Stimulated activated CD8-positive, alpha-beta memory T cell treated with anti-CD3 and anti-CD28 coated beads, Interleukin-7, amount 100 ng/mL, for 1 hour (primary cell): Measurements from ENCODE around the gene MIPEP.
"Not testable (repeated sequence)": the region's sequence is repeated elsewhere in the genome, so short reads cannot be mapped to it uniquely, and the experiment has no call there.

ENCODE experiments used
- DNase-seq, 2 donors: peaks; one replicate each; pipeline ENCODE4 v3.0.0-alpha.2; 2020; ENCODE audit warnings: low read depth in 2 of 2

The MIPEP gene

DNA sequence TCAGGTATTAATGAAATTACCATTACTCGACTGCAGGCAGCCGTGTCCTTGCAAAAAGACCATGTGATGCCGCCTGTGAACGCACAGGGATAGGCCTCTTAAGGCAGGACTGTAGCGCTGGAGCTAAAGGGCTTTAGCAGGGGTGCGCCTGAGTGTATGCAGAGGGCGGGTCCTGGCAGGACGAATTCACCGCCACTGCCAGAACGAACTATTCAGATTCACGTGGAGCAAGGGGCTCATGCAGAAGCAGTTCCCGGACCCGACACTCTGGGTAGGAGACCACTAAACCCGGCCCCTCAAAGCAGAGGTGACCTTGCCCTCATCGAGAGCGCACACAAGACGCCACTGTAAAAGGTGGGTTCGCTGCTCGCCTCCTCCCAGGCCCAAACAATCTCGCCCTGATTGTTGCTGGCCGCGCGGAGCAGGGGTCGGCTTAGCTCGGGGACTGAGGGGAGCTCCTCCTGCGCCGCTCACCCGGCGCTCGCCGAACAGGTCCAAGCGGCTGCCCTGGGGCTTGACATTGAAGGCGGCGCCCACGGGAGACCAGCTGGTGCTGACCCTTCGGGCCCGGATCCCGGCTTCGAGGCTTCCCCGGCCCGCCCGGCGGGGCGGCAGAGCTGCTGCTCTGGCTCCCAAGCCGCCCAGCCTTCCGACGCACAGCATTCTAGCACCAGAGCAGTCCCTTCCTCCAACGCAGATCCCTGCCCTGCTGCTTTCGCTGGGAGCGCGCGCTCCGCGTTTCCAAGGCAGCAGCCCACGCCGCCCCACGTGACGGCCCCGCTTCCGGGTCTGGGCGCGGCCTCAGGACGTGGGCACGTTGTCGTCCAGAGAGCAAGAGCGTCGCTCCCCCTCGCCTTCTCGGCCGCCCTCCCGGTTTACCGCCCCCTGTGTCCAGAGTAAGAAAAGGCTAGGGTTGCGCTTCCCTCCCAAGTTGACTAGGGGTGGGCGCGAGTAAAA is at the start of gene MIPEP:
TSS of gene MIPEP (minus strand) at position 743 of the 957 bp plus-strand sequence. CDS start at position 663, 80 bp downstream.
- DNase-seq = peak; percentile 77

DNA sequence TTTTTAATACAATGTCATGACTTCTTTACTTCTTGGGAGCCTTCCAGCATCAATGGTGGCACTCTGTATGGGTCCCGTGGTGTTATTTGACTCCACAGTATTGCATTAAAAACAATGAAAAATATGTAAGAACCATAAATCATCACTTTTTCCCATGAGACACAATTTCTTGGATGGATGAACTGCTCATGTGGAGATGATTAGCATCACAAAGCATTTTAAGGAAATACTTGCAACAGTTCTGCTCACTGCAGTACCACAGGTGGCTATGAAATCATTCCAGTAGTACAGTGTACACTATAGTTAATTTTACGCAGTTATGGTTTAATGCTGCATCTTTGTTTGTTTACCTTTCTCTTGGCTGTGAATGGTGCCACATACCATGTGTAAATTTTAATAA is 45.3 kb upstream of the MIPEP start:
- no peak for DNase-seq

DNA sequence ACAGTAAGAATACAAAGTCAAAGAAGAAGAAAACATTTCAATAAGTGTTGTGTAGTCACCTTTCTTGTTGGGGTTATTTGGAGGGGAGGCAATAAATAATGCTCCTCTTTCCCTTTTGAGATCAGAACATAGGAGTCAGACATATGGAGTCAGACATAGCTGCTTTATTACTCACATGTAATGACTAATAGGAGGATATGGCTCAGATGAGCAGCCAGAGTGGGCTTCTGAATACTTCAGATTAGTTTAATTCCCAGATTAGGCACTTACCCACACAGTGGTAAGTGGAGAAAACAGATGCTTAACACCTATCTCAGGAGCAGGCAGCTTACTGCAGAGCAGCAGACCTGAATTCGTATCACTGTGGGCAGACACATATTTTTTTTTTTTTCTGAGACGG is 39.8 kb upstream of the MIPEP start:
- no peak for DNase-seq

DNA sequence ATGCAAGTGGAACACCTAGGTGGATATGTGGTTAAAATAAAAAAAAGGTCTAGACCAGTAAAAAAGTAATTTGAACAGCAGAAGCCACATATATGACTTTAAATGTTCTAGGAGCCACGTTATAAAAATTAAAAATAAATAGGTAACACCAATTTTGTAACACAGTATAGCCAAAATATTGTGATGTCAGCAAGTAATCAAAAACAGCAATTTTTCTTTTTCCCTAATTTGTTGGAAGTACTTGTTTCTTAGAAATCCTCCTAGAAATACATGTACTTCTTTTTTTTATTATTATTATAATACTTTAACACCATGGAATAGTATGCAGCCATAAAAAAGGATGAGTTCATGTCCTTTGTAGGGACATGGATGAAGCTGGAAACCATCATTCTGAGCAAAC is 33.8 kb upstream of the MIPEP start:
- no peak for DNase-seq

DNA sequence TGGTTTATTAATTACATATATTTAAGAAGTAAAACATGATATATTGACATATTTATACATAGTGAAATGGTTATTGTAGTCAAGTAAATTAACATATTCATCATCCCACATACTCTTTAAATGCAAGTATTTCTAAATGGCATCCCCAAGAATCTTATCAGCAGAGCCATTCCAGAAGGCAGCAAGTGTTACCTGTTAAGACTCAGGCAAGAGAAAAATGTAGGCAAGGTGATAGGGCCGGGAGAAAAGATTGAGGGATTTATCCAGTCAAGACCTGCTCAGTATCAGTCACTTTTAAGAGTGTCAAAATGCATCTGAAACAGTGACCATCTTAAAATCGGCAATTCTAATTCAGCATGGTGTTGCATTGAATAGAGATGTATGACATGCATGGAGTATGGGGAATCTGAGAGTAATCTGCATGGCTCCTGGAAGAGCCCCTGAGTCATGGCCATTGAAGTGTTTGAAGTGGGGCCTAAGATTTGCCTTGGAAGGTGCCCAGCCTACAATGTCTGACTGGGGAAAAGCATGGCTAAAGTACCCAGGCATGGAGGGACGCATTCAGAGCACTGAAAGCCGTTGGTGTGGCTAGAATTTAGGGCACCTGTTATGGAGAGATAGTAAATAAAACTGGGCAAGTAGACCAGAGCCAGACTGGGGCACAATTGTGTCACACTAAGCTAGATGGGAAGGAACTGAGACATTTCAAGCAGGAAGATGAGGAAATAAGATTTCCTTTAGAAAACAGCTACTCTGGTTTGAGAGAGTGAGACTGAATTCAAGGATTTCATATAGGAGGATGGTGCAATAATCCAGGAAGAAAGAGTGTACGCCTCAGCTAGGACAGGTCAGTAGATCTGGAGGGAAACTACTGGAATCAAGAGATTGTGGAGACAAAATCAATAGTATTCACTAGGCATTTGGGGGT is 33.1 kb upstream of the MIPEP start:
- no peak for DNase-seq

DNA sequence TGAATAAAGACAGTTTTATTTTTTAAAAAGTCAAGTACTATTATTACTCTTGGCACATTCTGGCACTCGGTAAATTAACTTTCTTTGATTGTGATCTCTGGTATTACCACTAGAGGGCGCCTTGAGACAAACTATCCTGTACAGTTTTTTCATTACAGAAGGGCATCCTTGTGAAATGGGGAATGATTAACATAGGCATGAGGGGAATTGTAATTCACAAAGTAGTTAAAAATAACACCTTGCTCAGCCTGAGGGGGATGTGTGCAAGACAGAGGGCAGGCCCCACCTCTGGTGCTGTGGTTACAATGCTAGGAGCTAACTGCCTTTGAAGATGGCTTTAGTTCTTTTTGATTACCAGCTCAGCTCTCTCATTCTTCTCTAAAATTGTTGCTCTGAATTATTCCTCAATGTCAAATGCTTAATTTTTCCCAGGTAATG is 32.3 kb upstream of the MIPEP start:
- DNase-seq = no peak

DNA sequence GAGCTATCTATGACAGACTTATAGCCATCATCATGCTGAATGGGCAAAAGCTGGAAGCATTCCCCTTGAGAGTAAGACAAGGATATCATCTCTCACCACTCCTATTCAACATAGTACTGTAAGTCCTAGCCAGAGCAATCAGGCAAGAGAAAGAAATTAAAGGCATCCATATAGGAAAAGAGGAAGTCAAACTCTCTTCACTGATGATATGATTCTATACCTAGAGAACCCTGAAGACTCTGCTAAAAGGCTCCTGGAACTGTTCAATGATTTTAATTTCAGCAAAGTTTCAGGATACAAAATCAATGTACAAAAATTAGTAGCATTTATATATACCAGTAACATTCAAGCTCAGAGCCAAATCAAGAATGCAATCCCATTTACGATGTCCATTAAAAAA is 29.8 kb upstream of the MIPEP start:
- no peak for DNase-seq

DNA sequence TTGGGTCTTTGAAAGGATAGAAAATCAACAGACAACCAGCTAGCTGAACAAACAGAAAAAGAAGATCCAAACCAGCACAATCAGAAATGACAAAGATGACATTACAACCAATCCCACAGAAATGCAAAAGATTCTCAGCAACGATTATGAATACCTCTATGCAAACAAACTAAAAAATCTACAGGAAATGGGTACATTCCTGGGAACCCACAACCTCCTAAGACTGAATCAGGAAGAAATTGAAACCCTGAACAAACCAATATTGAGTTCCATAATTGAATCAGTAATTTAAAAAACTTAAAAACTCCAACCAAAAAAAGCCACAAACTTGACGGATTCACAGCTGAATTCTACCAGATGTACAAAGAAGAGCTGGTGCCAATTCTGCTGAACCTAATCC is 29.0 kb upstream of the MIPEP start:
- no peak for DNase-seq

DNA sequence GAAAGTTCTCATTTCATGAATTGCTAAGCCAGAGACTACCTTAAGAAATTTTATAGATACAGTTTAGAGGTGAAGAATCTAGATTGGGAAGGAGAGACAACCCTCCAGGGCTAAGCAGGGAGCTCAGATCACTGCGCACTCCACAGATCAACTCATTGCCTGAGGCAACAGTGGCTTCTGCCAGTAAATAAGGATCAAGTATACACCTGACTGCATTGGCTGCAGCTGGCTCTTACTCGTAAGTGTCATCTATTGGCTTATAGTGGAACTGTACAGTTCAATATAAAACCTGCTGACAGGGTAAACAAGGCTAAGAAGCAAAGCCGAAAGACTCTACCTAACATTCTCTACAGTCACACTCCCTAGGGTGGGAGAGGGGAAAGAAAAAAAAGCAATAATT is 26.1 kb upstream of the MIPEP start:
- no peak for DNase-seq

DNA sequence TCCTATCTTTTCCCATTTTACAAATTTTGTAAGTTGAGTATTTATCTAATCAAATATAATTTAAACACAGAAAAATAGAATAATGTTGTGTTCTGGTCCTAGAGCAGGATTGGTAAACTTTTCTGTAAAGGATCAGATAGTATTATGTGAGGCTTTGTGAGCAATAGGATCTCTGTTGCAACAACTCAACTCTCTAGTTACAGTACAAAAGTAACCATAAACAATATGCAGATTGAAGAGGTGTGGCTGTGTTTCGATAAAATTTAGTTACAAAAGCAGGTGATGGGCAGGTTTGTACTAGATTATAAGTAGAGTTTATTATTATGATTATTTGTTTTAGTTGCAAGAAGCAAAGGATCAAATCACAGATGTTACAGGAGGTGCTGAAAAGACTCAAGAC is 23.3 kb upstream of the MIPEP start:
- DNase-seq = no peak

DNA sequence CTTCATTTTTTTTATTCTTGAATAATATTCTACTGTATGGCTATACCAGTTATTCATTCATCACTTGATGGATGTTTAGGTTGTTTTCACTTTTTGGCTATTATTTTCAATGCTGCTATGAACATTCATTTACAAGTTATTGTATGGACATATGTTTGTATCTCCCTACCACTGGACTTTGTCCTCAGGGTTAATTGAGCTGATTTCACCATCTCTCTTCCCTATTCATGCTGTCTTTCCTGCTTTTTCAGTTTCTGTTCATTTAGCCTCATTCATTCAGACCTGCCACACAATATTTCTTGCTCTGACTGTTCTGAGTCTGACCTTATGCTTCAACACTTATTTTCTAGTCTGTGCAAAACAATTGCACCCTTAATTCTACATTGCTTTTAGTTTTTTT is 20.4 kb upstream of the MIPEP start:
- no peak for DNase-seq

DNA sequence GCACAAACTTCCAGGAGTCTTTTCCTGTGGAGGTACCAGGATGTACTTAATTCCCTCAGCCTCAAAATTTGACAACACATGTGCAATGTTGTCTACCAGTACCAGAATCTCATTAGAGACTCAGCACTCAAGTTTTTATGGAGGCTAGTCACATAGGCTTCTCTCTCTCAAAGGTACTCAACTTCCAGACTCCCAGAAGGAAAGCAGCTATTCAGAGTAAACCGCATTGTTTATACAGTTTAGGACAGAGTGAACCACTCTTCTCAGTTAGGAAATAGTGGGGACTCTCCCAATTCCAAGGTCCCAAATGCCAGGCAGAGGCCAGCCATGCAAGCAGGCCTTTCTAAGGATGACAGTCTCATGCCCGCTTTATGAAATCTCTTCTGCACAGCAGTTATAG is 16.6 kb upstream of the MIPEP start:
- no peak for DNase-seq

DNA sequence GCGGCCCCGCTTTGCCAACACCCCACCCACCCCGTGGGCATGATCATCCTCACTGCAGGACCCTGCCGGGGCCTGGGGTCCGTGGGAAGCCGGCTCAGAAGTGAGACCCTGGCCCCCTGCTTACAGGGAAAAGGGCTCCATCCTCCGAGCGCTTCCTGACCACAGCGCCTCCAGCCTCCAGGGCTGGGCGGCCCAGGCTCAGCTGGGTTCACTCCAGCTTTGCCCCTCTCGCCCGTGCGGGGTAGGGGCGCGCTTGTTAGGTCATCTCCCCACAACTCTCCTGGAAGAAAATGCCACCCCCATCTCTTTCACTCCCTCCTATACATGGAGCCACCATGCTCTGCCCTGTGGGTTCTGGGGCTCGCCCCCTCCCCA is 14.7 kb upstream of the MIPEP start:
- DNase-seq = no peak

DNA sequence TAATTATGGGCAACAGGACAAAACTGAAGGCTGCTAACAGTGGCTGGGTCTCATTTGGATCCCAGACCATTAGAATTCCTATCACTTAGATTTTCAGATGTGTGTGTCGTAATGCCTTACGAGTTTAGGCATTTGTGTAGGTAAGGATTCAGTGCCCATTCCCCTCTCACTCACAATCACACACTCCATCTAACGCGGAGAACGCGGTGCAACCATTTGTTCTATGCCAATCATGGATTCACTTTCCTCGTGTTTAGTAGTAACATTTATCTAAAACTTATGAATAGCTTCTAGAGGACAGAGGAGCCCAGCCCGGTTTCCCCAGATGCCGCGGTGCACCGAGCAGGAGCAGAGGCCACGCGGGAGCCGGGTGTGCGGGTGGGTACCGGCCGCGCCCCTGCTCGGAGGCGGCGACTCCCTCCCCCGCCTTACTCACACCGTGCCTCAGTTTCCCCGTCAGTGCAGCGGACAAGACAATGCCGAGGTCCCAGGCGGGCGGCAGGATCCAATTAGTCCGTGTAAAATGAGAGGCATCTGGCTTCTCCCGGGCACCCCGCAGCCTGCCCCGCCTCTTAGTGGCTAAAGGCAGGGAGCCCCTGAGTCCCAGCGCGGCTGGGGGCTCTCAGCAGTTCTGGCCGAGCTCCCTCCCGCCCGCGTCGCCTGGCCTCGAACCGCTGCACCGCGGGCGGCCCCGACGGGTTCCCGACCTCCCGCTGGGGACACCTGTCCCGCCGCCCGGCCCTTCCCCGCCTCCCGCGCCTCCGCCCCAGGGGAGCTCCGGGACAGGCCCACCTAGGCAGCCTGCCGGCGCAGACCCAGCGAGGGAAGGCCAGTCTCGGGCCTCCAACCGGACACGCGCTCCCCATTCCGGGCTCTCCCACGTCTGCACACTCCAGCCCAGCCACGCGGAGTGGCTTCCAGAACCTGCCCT is 14.0 kb upstream of the MIPEP start:
- DNase-seq = no peak

DNA sequence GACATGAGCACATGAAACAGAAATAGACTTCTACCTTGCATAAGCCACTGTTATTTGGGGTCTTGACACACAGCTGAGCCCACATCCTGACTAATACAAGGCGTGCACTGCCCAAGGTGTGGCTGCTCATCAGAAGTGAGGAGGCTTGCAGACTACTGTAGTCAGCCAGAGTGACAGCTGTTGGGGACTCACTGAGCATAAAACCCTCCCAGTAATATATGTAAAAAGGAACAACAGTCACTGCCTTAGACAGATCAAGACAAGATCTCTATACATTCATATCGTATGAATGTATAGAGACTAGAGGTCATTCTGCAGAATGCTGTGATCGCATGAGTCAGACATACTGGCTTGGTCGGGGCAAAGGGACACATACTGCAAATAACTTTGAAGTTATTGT is 12.2 kb upstream of the MIPEP start:
- DNase-seq = no peak

DNA sequence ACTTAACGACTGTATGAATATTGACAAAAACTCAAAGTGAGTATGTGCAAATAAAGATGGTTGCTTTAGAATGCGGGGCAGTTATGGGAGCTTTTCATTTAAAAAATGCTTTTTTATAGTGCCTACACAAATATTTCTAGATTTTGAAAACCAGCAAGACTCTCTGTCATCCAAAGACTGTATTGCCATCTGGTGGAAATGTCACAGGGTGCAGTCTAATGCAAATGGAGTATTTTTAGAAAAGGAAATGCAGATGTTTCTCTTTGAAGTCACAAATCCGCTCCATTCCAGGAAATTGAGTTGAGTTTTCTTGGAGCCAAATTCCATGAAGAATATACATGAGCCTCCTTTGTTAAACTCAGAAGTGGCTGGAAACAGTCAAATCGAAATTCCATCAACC is 10.4 kb upstream of the MIPEP start:
- no peak for DNase-seq

DNA sequence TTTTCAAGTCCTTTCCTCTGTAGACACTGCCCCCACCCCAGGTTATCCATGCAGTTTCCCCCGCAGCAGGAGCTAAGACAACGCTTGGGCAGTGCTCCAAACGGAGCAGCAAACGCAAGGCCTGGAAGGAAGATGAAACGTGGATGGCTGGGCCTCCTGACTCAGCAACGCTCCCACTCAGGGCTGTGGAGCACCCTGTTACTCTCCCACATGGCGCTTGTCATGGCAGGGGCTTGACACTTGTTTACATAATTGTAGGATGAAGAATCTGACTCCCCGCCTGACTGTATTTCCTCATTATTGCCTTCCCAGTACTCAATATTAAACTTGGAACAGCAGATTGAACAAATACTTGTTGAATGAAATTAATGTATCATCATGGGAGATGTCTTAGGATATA is 8.9 kb upstream of the MIPEP start:
- no peak for DNase-seq

DNA sequence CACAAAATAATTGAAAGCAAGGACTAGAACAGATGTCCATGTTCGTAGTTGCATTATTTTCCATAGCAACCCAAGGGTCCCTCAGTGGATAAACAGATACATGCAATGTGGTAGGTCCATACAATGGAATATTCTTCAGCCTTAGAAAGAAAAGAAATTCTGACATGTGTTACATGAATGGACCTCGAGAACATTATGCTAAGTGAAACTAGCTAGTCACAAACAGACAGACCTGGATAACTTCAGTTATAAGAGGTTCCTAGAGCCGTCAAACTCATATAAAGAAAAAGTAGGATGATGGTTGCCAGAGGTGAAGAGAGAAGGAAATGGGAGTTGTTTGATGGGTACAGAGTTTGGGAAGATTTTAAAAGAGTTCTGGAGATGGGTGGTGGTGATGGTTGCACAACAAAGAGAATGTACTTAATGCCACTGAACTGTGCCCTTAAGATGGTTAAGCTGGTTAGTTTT is 8.3 kb upstream of the MIPEP start, which contains the start of gene C1QTNF9B:
TSS of gene C1QTNF9B (minus strand) at position 51 of the 468 bp plus-strand sequence.
- DNase-seq = not testable (repeated sequence)

DNA sequence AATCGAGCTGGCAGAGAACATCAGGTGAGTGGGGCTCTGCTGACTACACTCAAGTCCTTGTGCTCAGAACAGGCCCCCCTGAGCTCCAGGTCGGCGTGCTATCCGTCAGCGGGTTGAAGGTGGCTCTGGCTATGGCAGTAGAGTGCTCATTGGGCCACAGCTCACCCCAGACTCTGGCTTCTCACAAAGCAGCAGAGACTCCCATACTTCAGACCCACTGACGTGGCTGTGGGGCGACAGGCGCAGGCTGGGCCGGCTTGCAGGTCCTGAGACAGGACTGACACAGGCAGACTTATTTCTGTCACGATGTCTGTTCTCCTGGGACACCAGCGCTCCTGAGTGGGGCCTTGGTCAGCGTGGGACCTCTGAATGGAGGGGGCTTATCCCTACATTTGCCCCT is 5.5 kb upstream of the MIPEP start:
- DNase-seq = not testable (repeated sequence)

DNA sequence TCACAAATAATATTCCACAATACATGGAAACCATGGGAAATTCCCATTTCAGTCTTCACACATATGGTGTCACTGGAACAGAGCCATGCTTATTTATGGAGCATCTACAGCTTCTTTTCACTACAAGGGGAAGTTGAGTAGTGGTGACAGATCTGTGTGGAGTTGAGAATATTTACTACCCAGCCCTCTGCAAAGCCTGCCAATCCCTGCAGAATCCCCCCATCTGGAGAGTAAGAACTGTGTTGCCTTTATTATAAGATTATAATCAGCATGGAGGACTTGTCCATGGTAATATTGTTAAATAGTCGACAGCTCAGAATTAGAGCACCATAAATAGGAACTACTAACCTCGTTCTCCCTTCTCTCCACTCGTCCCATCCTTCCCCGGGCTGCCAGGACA is 4.6 kb upstream of the MIPEP start:
- DNase-seq = not testable (repeated sequence)
